Epidermal melanocyte (primary cell): ENCODE data around the gene ZNF592.
"Not testable (repeated sequence)": the region's sequence is repeated elsewhere in the genome, so short reads cannot be mapped to it uniquely, and the experiment has no call there.

Experiments
- DNase-seq: peaks from one replicate; pipeline ENCODE4 v3.0.0; 2011; ENCODE audit warnings: low spot score; ENCODE audit not compliant: insufficient read length

Gene ZNF592

GRCh38 chr15:84748274-84749110, at the start of gene ZNF592:
Gene ZNF592 (plus strand): TSS chr15:84748592. CDS start chr15:84782676, 34,084 bp downstream.
- DNase-seq: peak; percentile 40

GRCh38 chr15:84699538-84700191, 48.7 kb upstream of the ZNF592 start:
- no peak for DNase-seq

- peak; percentile 33 for DNase-seq
Observed at GRCh38 chr15:84702961-84703482, 45.4 kb upstream of the ZNF592 start.

GRCh38 chr15:84703808-84704207, 44.6 kb upstream of the ZNF592 start:
- DNase-seq: no peak

GRCh38 chr15:84714372-84714771, 34.0 kb upstream of the ZNF592 start:
- no peak for DNase-seq

GRCh38 chr15:84714821-84715220, 33.6 kb upstream of the ZNF592 start:
- no peak for DNase-seq

GRCh38 chr15:84715441-84716035, 32.9 kb upstream of the ZNF592 start:
- no peak for DNase-seq

GRCh38 chr15:84716036-84716732, 32.2 kb upstream of the ZNF592 start, which contains the start of gene SEC11A:
Gene SEC11A (minus strand): TSS chr15:84716139. CDS start chr15:84716075, 64 bp downstream.
- peak; percentile 96 for DNase-seq

- no peak for DNase-seq
Observed at GRCh38 chr15:84721371-84721770, 27.0 kb upstream of the ZNF592 start.

GRCh38 chr15:84722628-84723027, 25.8 kb upstream of the ZNF592 start:
- DNase-seq: no peak

GRCh38 chr15:84725001-84725491, 23.3 kb upstream of the ZNF592 start:
- no peak for DNase-seq

- DNase-seq: no peak
Observed at GRCh38 chr15:84727429-84727828, 21.0 kb upstream of the ZNF592 start.

GRCh38 chr15:84731774-84732173, 16.6 kb upstream of the ZNF592 start:
- DNase-seq: peak; percentile 71

GRCh38 chr15:84734794-84735479, 13.5 kb upstream of the ZNF592 start:
- DNase-seq: no peak

- DNase-seq: not testable (repeated sequence)
Observed at GRCh38 chr15:84735480-84736061, 12.8 kb upstream of the ZNF592 start.

GRCh38 chr15:84736375-84736774, 12.0 kb upstream of the ZNF592 start:
- no peak for DNase-seq

- DNase-seq: peak; percentile 45
Observed at GRCh38 chr15:84737005-84737404, 11.4 kb upstream of the ZNF592 start.

GRCh38 chr15:84740691-84741090, 7.7 kb upstream of the ZNF592 start:
- DNase-seq: no peak

- no peak for DNase-seq
Observed at GRCh38 chr15:84741121-84741520, 7.3 kb upstream of the ZNF592 start.
